PFSK-1 (cell line): ENCODE data around the gene ACOX3.

Source experiments
- FOXP2 ChIP-seq: optimal IDR thresholded peaks from 2 replicates; pipeline ENCODE3; 2011; ENCODE audit warnings: borderline replicate concordance, control low read depth, inconsistent platforms; ENCODE audit not compliant: insufficient read depth; ENCODE audit errors: extremely low read length, extremely low read depth
- POLR2AphosphoS5 ChIP-seq: IDR thresholded peaks from 2 replicates; pipeline ENCODE4 v1.6.1; 2012; ENCODE audit warnings: low read depth, mild to moderate bottlenecking, control low read depth, low read length, moderate library complexity
- SIN3A ChIP-seq: IDR thresholded peaks from 2 replicates; pipeline ENCODE4 v1.6.1; 2012; ENCODE audit warnings: mild to moderate bottlenecking, low read length, moderate library complexity, borderline replicate concordance; ENCODE audit not compliant: insufficient read depth
- TAF1 ChIP-seq: IDR thresholded peaks from 2 replicates; pipeline ENCODE4 v1.6.1; 2012; ENCODE audit warnings: low read length, control low read depth, borderline replicate concordance; ENCODE audit not compliant: insufficient read depth
- TF ChIP-seq, protein P1 (sequence below), 2 experiments: IDR thresholded peaks; 2 replicates each; pipeline versions ENCODE4 v1.6.1 to v1.8.0; 2011 to 2012; ENCODE audit warnings: low read depth in 2 of 2, low read length in 2 of 2, control low read depth in 1 of 2, inconsistent platforms in 1 of 2, mild to moderate bottlenecking in 1 of 2, moderate library complexity in 1 of 2; ENCODE audit not compliant: insufficient read depth in 1 of 2

Gene ACOX3

DNA sequence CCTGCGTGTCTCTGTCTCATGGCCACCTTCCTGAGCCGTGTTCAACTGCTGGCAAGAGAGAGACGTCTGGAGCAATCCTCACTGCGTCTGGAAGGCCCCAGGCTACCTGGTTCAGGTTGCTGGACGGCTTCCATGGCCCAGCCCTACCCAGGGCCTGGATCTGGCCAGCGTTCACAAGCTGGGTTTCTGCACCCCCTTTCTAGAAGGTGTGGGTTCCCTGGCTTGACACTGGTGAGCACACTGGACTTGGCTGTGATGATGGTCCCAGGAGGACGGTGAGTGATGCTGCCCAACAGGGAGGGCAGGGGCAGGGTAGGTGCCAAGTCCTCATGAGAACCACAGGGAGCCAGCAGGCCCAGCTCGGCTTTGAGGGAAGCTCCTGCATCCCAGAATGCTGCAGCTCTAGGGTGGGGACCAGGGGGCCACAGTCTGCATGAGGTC is 107.6 kb downstream of the ACOX3 start:
- TF ChIP-seq POLR2AphosphoS5, result no peak
- TF ChIP-seq, protein P1, sequence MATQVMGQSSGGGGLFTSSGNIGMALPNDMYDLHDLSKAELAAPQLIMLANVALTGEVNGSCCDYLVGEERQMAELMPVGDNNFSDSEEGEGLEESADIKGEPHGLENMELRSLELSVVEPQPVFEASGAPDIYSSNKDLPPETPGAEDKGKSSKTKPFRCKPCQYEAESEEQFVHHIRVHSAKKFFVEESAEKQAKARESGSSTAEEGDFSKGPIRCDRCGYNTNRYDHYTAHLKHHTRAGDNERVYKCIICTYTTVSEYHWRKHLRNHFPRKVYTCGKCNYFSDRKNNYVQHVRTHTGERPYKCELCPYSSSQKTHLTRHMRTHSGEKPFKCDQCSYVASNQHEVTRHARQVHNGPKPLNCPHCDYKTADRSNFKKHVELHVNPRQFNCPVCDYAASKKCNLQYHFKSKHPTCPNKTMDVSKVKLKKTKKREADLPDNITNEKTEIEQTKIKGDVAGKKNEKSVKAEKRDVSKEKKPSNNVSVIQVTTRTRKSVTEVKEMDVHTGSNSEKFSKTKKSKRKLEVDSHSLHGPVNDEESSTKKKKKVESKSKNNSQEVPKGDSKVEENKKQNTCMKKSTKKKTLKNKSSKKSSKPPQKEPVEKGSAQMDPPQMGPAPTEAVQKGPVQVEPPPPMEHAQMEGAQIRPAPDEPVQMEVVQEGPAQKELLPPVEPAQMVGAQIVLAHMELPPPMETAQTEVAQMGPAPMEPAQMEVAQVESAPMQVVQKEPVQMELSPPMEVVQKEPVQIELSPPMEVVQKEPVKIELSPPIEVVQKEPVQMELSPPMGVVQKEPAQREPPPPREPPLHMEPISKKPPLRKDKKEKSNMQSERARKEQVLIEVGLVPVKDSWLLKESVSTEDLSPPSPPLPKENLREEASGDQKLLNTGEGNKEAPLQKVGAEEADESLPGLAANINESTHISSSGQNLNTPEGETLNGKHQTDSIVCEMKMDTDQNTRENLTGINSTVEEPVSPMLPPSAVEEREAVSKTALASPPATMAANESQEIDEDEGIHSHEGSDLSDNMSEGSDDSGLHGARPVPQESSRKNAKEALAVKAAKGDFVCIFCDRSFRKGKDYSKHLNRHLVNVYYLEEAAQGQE (IDR thresholded peaks at IDR 0.05; ENCODE audit: insufficient read depth in 1 of 2, low read depth in 2 of 2, low read length in 2 of 2), result no peak
- TF ChIP-seq TAF1, result no peak
- TF ChIP-seq FOXP2, result no peak
- TF ChIP-seq SIN3A, result no peak

DNA sequence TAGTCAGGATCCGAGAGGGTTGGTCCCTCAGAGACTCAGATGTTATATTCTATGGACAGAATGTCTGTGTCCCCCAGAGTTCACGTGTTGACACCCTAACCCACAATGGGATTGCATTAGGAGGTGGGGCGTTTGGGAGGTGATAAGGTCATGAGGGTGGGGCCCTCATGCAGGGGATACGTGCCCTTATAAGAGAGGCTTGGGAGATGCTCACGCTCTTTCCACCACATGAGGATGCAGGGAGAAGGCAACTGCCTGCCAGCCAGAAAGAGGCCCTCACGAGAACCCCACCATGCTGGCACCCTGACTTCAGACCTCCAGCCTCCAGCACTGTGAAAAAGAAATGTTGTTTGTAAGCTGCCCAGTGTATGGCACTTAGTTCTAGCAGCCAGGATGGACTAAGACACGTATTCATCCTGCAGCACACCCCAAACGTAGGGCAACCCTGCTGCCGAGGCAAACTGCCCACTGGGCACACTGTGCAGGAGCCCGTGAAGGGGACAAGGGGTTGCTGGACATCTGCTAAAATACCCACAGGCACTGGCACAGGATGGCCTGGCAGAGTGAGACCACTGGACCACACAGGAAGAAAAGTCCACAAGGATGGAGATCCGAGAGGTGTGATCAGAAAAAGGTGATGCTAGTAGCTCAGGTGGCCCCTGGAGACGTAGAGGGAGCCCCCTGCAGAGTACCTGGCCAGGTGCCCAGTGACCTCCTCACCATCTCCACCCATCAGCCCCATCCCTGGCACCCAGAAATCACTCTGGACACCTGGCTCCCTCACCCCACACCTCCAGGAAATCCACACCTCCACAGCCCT is 108.3 kb downstream of the ACOX3 start:
- TF ChIP-seq, protein P1 (IDR thresholded peaks at IDR 0.05; ENCODE audit: insufficient read depth in 1 of 2, low read depth in 2 of 2, low read length in 2 of 2), result no peak
- no peak for TF ChIP-seq TAF1
- TF ChIP-seq POLR2AphosphoS5, result no peak
- TF ChIP-seq FOXP2, result no peak
- no peak for TF ChIP-seq SIN3A

DNA sequence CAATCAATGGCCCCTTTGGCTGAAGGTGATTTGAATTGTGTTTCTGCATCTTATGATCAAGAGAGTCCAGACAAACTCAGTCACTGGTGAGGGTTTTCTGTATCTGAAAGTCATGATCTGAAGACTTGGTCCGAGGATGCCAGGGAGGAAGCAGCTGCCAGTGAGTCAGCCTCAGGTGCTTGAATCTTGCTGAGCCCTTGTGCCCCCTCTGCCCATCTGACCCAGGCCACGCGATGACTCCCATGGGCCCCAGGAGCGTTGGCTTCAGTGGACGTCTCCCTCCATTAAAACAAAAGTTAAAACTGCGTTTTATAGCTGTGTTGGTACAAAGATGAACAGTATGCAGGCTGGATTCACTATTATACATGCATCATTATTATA is 109.0 kb downstream of the ACOX3 start:
- no peak for TF ChIP-seq SIN3A

DNA sequence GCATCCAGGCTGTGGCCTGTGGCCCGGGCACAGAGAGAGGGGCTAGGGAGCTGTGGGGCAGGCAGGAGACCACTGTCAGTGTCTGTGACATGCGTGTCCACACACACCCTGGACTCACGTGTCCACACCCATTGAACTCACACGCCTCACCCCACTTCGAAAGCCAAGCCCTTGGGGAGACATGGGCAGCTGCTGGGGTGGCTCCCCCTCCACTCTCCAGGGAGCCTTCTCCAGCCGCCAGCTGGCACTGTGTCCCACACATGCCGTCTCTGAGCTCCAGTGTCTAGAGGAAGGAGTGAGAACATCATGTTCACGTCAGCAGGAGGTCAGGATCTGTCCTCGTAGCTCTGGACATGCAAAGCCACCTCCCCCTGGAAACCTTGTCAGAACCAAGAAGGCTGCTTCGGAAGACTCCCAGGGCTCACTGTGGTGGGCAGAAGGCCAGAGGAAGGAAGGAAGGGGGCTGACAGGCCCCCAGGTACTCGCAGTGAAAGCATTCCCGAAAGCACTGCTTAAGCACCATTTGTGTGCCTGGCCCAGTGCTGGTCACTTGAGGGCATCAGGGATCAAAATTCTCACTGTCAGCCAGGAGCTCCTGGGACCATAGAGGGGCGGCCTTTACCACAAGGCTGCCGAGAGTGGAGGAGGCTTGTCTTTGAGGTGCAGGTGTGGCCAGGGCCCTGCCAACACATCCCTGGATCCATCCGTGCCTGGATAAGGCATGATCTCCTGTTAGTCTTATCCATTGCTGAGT is 109.5 kb downstream of the ACOX3 start:
- TF ChIP-seq POLR2AphosphoS5 (no peak), TAF1 (no peak), SIN3A (no peak), FOXP2 (no peak)
- TF ChIP-seq, protein P1 (IDR thresholded peaks at IDR 0.05; ENCODE audit: insufficient read depth in 1 of 2, low read depth in 2 of 2, low read length in 2 of 2), result no peak

DNA sequence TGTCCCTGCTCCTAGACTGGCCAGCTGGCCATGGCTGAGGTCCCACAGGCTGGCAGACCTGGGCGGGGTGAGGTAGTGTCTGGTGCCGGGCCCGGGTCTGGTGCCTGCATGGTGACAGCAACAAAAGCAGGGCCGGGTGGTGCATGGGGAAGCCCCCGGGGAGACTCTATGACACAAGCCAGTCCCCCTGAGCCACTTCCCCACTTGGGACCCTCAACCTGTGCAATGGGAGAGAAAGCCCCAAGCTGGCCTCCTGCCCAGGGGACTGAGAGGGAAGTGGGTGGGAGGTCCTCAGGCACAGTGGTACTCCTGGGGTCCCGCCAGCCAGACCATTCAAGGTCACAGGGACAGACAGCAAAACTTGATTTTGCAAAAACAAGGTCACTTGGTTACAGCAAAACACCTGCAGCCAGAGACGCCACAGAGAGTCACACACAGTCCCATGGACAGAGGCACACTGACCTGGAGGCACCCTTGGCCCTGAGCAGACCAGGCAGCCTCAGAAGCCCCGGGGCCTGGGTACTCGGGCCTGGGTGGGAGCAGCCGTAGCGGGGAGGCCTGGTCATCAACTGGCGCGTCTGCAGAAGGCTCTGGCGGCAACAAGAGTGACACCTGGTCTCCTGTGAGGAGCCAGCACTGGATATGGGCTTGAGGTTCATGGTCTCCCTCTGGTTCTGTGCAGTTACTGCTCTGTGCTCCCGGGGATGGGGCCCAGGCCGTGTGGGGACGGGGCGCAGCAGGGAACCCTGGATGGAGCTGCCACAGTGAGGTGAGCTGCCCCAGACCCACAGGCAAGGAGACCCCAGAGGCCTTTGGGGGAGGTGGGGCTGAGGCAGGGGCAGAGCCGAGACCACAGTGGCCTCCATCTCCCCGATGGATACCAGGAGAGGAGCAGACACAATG is 110.4 kb downstream of the ACOX3 start:
- TF ChIP-seq, protein P1 (IDR thresholded peaks at IDR 0.05; ENCODE audit: insufficient read depth in 1 of 2, low read depth in 2 of 2, low read length in 2 of 2), result no peak
- no peak for TF ChIP-seq SIN3A
- no peak for TF ChIP-seq TAF1
- no peak for TF ChIP-seq FOXP2
- TF ChIP-seq POLR2AphosphoS5, result no peak
